ENCODE data around the gene PDE7B. TPM values are rescaled to one million over a fixed set of nuclear protein-coding genes. Genes with fewer than 3 reads are reported as not detected.

The PDE7B gene
- total RNA-seq, 4 donors from 2014 or later, result 3.4 to 15.4 (median 9.3) TPM

DNA sequence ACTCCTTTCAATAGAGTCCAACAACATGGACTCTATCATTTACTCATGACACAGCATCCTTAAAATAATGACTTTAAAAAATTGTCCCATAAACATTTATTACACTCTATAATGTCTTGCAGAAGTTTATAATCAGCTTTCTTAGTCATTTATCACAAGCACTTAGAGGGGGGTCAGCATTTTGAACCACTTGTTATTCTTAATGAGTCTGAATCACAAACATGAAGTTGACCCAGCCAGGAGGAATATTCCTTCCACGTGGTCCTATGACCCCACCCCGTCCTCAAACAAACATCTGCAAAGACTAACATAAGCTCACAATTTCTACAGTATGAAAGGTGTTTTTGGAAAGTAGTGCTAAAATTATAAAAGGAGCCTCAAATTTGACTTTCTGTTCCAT lies 307.5 kb downstream of the PDE7B start:
- no peak for TF ChIP-seq EP300 (IDR thresholded peaks at IDR 0.05)
- TF ChIP-seq, protein P1, sequence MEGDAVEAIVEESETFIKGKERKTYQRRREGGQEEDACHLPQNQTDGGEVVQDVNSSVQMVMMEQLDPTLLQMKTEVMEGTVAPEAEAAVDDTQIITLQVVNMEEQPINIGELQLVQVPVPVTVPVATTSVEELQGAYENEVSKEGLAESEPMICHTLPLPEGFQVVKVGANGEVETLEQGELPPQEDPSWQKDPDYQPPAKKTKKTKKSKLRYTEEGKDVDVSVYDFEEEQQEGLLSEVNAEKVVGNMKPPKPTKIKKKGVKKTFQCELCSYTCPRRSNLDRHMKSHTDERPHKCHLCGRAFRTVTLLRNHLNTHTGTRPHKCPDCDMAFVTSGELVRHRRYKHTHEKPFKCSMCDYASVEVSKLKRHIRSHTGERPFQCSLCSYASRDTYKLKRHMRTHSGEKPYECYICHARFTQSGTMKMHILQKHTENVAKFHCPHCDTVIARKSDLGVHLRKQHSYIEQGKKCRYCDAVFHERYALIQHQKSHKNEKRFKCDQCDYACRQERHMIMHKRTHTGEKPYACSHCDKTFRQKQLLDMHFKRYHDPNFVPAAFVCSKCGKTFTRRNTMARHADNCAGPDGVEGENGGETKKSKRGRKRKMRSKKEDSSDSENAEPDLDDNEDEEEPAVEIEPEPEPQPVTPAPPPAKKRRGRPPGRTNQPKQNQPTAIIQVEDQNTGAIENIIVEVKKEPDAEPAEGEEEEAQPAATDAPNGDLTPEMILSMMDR (IDR thresholded peaks at IDR 0.05), result no peak
- no peak for TF ChIP-seq POLR2A (IDR thresholded peaks at IDR 0.05; ENCODE audit: low read depth)
- TF ChIP-seq POLR2AphosphoS5 (IDR thresholded peaks at IDR 0.05), result no peak
- Histone ChIP-seq H3K4me3 (no peak overlapping the region), H3K4me1 (peaks cover 7 to 18% (median 8%) of the 10 kb centered on the region in 4 donors), H3K36me3 (peaks cover 5 to 60% (median 25%) of the 10 kb centered on the region in 4 donors), H3K9me3 (no peaks in the 10 kb centered on the region), H3K27me3 (no peaks in the 10 kb centered on the region), H3K27ac (replicated peaks in 1 of 4) (no peak overlapping the region)
- intact Hi-C loops (cut with DNase I), result no loop called here
- no peak for DNase-seq (ENCODE audit: extremely low spot score)
- WGBS, result 79% methylated on average over 2 of the region's 2 CpGs

DNA sequence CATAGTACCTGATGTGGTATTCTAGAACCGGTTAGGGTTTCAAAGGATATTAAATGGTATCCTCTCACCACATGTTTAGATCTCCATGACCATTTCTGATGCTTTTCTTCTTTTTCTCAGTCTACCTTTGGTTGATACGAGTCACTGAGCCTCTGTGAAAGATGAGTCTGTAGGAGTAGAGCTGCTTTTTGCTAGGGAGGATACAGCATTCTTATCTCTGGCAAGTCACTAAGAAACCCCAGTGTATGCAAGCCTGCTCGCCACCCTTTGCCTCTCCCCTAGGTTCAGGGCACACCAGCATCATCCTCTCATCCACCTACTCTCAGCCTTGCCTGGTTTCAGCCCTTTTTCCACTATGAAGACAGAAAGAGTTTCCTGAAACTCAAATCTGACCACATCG lies 308.7 kb downstream of the PDE7B start:
- no peaks in the 10 kb centered on the region for H3K9me3 ChIP-seq
- no peak overlapping the region for H3K4me3 ChIP-seq
- intact Hi-C loops (cut with DNase I), result no loop called here
- no peaks in the 10 kb centered on the region for H3K27me3 ChIP-seq
- DNase-seq (ENCODE audit: extremely low spot score), result no peak
- peaks cover 0 to 52% (median 19%) of the 10 kb centered on the region in 4 donors for H3K36me3 ChIP-seq
- H3K27ac ChIP-seq (replicated peaks in 1 of 4), result no peak overlapping the region
- no peak for TF ChIP-seq POLR2A (IDR thresholded peaks at IDR 0.05; ENCODE audit: low read depth)
- TF ChIP-seq POLR2AphosphoS5 (IDR thresholded peaks at IDR 0.05), result no peak
- TF ChIP-seq, protein P1 (IDR thresholded peaks at IDR 0.05), result no peak
- TF ChIP-seq EP300 (IDR thresholded peaks at IDR 0.05), result no peak
- peaks cover 7 to 18% (median 8%) of the 10 kb centered on the region in 4 donors for H3K4me1 ChIP-seq
- WGBS, result 97% methylated on average over 4 of the region's 4 CpGs

DNA sequence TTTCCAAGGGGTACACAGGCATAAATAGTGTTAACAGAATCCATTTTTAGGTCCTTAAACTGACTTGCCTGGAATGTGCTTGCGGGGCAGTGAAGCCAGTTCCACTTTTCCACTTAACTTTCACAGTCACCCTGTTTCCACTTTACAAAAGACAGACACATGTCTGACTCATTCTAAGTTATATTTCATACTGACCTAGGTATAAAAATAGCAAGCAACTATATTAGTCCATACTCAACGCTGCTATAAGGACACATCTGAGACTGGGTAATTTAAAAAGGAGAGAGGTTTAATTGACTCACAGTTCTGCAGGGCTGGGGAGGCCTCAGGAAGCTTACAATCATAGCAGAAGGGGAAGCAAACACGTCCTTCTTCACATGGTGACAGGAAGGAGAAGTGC lies 310.4 kb downstream of the PDE7B start:
- intact Hi-C loops (cut with DNase I), result no loop called here
- Histone ChIP-seq H3K4me3 (no peak overlapping the region), H3K27ac (replicated peaks in 1 of 4) (no peak overlapping the region), H3K27me3 (no peaks in the 10 kb centered on the region), H3K36me3 (peaks cover 0 to 59% (median 19%) of the 10 kb centered on the region in 4 donors), H3K4me1 (peaks cover 7 to 18% (median 8%) of the 10 kb centered on the region in 4 donors), H3K9me3 (no peaks in the 10 kb centered on the region)
- 82% methylated on average over 3 of the region's 3 CpGs for WGBS
- TF ChIP-seq POLR2AphosphoS5 (IDR thresholded peaks at IDR 0.05) (no peak), EP300 (IDR thresholded peaks at IDR 0.05) (no peak), POLR2A (IDR thresholded peaks at IDR 0.05; ENCODE audit: low read depth) (no peak)
- TF ChIP-seq, protein P1 (IDR thresholded peaks at IDR 0.05), result no peak
- no peak for DNase-seq (ENCODE audit: extremely low spot score)

DNA sequence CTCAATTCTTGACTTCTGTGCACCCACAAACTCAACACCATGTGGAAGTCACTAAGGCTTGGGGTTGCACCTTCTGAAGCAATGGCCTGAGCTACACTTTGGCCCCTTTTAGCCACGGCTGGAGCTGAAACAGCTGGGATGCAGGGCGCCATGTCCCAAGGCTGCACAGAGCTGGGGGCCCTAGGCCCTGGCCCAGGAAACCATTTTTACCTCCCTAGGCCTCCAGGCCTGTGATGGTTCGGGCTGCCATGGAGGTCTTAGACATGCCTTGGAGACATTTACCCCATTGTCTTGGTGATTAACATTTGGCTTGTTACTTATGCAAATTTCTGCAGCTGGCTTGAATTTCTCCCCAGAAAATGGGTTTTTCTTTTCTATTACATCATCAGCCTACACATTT lies 311.8 kb downstream of the PDE7B start:
- H3K4me1 ChIP-seq, result peaks cover 4 to 9% (median 6%) of the 10 kb centered on the region in 4 donors
- no peaks in the 10 kb centered on the region for H3K27me3 ChIP-seq
- DNase-seq (ENCODE audit: extremely low spot score), result no peak
- H3K9me3 ChIP-seq, result no peaks in the 10 kb centered on the region
- WGBS, result 88% methylated on average over 3 of the region's 3 CpGs
- peaks cover 0 to 72% (median 17%) of the 10 kb centered on the region in 4 donors for H3K36me3 ChIP-seq
- TF ChIP-seq EP300 (IDR thresholded peaks at IDR 0.05) (no peak), POLR2A (IDR thresholded peaks at IDR 0.05; ENCODE audit: low read depth) (no peak), POLR2AphosphoS5 (IDR thresholded peaks at IDR 0.05) (no peak)
- TF ChIP-seq, protein P1 (IDR thresholded peaks at IDR 0.05), result no peak
- H3K27ac ChIP-seq (replicated peaks in 1 of 4), result no peak overlapping the region
- intact Hi-C loops (cut with DNase I), result no loop called here
- H3K4me3 ChIP-seq, result no peak overlapping the region

DNA sequence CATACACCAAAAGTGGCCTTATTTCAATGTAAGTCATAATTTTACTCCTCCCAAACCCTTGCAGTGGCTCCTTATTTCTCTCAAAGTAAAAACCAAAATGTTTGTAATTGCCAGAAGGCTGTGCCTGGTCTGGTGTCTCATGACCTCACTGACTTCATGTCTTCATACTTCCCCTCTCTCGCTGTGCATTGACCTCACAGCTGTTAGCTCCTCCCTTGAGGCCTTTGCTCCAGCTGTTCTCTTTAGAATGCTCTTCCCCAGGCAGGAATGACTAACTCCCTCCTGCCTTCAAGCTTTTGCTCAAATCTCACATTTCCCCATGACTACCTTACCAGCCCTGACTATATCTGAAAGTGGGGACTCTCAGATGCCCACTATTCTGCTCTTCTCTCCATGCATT lies 315.3 kb downstream of the PDE7B start:
- Histone ChIP-seq H3K4me1 (no peaks in the 10 kb centered on the region), H3K4me3 (no peak overlapping the region), H3K27me3 (no peaks in the 10 kb centered on the region), H3K36me3 (peaks cover 0 to 74% (median 24%) of the 10 kb centered on the region in 4 donors), H3K27ac (replicated peaks in 1 of 4) (no peak overlapping the region), H3K9me3 (no peaks in the 10 kb centered on the region)
- TF ChIP-seq, protein P1 (IDR thresholded peaks at IDR 0.05), result no peak
- TF ChIP-seq POLR2A (IDR thresholded peaks at IDR 0.05; ENCODE audit: low read depth), result no peak
- no peak for TF ChIP-seq EP300 (IDR thresholded peaks at IDR 0.05)
- no peak for TF ChIP-seq POLR2AphosphoS5 (IDR thresholded peaks at IDR 0.05)
- 83% methylated on average over 1 of the region's 1 CpG for WGBS
- intact Hi-C loops (cut with DNase I), result no loop called here
- no peak for DNase-seq (ENCODE audit: extremely low spot score)
